MV-4-11 (cell line): ENCODE results near the gene GPC1.

ENCODE experiments used
- DNase-seq: peaks from one replicate; lab custom pipeline; 2025; lab: John Stamatoyannopoulos, UW

The GPC1 gene

DNA sequence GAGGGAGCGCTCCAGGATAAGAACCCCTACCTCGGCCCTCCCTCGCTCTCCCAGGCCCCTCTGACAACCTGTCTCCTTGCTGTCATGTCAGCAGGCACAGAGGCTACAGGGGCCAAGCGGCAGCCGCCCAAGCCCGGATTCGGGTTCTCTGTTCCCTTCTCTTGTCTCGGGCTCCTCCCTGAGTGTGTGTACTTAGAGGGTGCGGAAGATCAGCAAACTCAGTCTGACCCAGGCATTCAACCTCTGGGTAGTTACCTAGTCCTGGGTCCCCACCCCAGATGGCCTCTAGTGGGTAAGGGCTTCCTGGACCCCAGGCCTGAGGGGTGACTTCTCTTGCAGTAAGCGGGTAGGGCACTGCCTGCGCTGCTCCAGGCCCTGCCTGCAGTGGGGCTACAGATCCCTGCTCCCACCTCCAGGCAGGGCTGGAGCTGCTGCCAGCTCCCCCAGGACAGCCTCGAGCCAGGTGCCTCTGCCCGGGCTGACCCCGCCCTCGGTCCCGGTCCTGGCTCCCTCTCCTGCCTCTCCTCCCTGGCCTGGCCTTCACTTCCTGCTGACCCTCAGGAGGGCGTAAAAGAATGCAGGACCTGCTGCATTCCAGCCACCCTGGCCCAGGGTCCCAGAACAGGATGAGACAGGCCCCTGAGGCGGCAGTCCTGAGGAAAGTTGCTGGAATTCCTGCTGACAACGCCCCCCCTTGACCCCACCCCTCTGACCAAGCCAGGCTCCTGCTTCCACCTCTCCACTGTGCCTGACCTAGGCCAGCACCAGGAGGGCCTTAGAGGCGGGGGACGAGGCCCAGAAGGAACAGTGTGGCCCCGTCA, 22.0 kb downstream of the GPC1 start:
- DNase-seq = no peak

DNA sequence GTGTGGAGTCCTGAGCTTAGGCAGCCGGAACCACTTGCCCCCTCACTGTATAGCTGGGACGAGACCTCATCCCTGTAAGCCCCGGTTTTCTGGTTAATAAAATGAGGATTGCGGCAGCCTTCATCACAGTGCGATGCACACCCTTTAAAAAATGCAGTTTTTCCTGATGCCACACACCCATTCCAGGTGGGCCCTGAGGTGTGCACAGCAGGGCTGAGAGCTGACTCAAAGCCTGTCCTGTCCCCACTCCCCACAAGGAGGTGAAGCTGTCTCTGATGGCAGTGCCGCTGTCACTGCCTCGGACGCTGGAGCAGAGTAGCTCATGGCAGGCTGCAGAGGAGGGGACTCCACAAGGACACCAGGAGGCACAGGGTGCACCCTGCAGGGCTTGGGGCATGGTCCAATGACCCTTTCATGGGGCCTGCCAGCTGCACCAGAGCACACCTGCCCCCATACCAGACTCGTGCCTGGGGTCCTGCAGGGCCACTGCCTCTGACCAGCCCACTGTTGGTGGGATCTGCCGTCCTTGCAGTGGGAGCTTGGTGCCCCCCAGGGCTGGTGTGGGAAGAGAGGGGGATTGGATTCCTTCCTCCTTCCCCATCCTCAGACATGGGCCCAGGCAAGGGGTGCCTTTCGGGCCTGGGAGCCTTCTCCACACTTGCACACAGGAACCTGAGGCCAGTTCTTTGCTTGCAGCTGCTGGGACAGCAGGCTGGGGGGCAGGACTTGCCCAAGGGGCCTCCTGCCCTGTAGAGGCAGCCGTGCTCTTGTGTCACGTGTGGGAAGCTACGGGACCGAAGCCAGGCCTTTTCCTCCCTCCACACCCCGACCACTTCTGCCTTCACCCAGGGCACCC, 22.8 kb downstream of the GPC1 start:
- no peak for DNase-seq

DNA sequence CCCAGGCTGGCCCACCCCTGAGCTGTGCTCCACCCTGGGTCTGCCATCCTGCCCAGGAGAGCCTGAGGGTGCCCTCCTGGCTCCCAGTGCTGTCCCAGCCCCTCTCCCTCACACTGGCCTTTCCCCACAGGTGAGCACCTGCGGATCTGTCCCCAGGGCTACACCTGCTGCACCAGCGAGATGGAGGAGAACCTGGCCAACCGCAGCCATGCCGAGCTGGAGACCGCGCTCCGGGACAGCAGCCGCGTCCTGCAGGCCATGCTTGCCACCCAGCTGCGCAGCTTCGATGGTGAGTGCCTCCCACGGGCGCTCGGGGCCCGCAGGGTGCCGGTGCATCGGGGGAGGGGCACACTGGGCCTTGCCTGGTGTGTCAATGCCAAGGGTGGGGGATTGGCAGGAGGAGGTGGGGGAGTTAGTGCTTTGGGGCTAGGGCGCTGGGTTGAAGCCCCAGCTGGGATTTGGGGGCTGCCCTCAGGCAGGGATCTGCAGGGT, 23.5 kb downstream of the GPC1 start:
- no peak for DNase-seq

DNA sequence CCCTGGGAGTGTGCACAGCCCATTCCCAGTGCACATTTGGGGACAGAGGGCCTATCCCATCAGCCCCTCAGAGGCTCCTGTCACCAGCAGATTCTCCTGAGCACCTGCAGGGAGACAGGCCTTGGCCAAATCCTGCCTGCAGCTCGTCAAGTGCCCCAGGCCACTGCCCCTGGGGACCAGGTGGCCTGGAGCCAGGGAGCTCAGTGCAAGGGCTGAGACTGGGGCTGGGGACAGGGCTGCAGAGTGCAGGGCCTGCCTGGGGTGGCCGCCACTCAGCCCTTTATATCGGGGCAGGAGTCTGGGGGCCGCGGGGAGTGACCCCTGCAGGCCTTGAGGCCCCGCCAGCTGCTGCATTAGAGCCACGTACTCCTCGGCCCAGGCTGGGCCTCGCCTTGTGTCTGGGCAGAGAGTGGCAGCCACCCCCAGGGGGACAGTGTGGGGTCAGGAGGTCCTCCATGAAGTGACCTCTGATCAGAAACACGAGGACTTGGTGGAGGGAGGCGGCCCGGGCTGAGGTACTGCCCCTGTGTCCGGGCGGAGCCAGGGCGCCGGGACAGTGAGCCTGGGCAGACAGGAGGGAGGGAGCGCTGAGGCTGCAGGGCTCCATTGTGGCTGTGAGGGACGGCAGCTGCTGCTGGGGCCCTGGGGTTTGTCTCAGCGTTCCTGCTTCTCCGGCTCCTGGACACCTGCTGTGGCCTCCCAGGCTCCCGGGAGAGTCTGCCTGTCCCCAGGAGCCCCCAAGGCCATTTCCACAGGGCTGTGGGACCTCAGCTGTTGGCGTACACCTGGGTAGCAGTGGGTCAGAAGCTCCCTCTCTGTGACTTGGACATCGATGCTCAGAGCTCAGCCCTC, 24.2 kb downstream of the GPC1 start:
- DNase-seq = no peak

DNA sequence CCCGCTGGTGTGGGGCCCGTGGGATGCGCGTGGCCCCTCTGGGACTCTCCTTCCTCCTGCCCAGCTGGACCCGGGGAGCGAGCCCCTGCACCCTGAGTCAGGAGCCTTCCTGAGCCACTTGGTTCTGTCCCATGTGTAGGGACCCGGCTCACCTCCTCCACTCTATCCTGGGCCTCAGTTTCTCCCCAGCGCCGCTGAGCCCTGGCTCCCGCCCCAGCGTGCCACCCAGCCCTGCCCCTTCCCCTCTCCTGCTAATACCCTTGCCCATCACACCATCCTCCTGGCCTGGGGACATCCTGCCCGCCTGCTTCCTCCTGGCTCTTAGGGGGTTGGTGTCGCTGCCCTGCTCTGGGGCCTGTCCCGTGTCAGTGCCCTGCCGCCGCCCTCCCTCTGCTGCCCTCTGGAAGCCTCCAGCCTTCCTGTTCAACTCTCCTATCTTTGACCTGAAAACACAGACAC, 24.8 kb downstream of the GPC1 start:
- DNase-seq = no peak

DNA sequence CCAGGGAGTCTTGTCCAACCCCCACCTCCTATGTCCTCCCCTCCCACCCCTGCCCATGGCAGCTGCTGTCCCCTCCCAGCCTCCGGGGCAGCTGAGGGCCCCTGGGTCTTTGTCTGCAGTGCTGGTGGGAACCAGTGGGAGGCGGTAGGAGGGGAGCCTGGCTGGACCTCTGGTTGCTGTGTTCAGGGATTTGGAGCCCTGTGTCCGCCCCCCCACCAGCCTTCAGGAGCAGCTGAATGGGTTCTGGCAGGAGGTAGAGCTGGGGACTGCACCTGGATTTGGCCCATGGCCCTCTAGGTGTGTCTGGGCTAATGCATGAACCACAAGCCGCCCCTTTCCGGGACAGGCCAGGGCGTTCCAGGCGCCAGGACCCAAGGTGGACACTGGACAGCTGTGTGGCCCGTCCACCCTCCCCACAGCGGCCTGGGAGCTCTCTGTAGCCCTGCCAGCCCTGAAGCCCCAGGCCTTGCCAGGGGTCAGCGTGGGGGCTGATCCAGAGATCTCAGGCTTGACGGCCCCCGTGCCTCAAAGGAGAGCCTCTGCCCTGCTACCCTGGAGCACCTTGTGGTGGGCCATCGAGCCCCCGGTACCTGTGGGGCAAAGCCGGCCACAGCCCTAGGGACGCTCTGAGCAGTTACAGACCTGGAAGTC, 25.4 kb downstream of the GPC1 start:
- no peak for DNase-seq

DNA sequence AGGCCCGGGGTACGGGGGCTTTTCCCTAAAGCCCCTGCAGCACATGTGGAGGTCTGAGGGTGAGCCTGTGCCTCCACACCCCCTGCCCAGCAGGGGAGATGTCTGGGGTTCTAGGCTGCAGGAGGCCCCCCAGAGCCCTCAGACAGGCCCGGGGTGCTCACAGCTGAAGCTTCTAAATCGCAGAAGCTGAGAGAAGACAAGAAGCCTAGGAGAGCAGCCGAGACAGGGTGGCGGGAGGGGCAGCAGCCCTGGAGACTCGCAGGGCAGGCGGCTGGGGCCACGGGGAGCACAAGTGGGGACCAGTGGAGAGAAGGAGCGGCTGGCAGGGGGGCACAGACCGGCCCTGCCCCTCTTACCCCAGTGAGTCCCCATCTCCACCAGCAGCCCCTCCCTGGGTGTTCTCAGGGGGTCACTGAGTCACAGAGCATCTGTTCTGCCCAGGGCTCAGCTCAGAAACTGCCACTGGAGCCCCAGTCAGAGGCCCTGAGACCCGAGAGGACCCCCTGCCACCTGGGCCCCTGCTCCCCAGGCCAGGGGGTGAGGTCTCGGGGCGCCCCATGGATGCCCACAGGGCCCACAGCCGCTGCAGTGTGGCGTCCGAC, 26.1 kb downstream of the GPC1 start:
- DNase-seq = no peak

DNA sequence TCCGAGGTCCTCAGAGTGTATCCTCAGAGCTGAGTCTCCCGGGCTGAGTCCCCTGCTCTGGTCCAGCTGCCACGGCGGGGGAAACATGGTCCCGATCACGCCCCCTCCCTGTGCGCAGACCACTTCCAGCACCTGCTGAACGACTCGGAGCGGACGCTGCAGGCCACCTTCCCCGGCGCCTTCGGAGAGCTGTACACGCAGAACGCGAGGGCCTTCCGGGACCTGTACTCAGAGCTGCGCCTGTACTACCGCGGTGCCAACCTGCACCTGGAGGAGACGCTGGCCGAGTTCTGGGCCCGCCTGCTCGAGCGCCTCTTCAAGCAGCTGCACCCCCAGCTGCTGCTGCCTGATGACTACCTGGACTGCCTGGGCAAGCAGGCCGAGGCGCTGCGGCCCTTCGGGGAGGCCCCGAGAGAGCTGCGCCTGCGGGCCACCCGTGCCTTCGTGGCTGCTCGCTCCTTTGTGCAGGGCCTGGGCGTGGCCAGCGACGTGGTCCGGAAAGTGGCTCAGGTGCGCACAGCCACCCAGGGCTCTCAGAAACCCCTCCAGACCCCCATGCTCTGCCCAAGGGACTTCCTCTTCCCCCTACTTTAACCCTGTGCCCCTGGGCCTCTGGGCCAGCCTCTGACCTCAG, 26.7 kb downstream of the GPC1 start:
- DNase-seq = no peak

DNA sequence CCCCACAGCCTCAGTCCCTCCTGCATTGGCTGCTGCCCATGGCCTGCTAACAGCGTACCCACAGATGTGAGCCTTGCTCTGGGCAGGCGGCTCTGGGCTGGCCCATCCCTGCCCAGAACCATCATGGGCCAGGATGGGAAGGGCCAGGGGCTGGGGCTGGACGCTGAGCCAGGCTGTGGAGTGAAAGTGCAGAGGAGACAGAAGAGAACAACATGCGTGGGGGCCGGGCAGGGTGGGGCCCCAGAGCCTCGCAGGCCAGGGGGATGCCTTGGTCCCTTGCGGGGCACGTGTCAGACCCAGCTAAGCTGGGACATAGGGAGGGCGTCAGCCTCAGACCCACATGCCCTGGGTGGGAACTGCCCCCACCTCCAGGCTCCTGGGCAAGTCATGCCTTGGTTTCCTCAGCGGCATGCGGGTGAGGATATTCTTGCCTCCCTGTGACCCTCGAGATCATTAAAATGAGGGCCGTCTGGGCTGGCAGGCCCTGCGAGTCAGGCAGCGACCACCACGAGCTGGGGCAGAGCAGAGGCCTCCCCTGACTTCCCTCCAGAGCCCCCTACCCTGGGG, 27.3 kb downstream of the GPC1 start:
- DNase-seq = no peak

DNA sequence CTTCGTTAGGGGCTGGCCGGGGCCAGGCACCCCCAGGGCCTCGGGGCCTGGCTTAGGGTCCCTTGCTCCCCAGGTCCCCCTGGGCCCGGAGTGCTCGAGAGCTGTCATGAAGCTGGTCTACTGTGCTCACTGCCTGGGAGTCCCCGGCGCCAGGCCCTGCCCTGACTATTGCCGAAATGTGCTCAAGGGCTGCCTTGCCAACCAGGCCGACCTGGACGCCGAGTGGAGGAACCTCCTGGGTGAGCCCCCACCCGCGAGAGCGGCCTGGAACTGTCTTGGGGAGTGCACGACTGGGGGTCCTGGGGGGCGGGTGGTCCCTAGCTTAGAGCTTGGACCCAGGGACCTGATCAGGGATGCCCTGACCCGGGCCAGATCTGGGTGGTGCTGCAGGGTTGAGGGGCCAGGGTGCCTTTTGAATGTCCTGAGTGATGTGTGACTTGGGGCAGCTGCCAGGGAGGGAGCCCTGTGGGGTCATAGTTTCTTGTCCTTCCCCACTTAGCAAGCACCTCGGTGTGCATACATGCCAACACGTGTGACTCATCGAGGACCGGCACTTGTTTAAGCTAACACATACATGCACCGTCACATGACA, 27.9 kb downstream of the GPC1 start:
- DNase-seq = no peak

DNA sequence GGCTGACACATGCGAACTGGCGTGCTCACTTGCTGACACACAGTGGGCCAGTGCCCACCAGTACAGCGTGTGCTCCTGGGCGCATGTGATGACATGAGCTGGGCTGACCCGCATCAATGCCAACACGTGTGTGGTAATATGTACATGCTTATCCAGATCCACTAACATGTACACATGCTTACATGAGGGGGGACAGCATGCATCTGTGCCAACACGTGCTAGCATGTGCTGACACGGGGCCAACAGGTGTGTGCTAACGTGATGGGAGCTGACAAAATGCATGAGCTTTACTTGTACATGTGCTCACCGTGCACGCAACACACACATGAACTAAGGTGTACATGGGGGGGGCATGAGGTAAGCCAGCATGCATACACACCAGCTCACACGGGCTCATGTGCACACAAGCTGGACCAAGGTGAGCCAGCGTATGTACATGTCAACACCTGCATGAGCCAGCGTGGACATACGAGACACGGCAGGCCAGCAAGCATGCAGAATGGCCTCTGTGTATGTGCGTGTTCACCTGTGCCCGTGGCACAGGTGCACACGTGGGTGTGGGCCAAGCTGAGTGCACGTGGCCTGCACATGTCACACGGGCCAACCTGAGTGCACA, 28.5 kb downstream of the GPC1 start:
- DNase-seq = no peak

DNA sequence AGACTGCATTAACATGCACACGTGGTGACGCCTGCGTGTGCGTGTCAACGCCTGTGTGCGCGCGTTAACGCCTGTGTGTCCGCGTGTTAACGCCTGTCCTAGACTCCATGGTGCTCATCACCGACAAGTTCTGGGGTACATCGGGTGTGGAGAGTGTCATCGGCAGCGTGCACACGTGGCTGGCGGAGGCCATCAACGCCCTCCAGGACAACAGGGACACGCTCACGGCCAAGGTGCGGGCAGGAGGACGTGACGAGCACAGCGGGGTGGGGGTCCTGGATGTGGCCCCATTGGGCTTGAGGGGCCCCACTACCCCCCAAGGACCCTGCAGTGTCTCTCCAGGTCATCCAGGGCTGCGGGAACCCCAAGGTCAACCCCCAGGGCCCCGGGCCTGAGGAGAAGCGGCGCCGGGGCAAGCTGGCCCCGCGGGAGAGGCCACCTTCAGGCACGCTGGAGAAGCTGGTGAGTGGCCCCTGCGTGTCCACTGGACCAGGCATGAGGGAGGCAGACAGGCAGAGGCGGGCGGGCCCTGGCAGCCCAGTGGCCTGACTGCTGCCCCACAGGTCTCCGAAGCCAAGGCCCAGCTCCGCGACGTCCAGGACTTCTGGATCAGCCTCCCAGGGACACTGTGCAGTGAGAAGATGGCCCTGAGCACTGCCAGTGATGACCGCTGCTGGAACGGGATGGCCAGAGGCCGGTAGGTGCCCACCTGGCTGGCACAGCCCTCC, 29.2 kb downstream of the GPC1 start:
- DNase-seq = no peak

DNA sequence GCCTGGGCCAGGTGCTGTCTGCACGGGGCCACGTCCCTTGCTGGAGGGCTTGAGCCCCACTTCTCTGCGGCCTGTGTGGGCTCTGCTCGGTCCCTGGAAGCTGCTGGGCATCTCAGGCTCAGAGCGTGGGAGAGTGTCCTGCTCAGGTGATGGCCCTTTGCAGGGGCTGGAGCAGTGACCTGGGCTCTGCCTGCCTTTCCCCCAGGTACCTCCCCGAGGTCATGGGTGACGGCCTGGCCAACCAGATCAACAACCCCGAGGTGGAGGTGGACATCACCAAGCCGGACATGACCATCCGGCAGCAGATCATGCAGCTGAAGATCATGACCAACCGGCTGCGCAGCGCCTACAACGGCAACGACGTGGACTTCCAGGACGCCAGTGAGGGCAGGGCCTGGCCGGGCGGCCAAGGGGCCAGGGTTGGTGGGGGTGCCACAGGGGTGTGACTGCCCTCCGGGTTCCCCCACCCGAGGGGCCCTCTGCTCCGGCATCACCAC, 29.9 kb downstream of the GPC1 start:
- DNase-seq = no peak

DNA sequence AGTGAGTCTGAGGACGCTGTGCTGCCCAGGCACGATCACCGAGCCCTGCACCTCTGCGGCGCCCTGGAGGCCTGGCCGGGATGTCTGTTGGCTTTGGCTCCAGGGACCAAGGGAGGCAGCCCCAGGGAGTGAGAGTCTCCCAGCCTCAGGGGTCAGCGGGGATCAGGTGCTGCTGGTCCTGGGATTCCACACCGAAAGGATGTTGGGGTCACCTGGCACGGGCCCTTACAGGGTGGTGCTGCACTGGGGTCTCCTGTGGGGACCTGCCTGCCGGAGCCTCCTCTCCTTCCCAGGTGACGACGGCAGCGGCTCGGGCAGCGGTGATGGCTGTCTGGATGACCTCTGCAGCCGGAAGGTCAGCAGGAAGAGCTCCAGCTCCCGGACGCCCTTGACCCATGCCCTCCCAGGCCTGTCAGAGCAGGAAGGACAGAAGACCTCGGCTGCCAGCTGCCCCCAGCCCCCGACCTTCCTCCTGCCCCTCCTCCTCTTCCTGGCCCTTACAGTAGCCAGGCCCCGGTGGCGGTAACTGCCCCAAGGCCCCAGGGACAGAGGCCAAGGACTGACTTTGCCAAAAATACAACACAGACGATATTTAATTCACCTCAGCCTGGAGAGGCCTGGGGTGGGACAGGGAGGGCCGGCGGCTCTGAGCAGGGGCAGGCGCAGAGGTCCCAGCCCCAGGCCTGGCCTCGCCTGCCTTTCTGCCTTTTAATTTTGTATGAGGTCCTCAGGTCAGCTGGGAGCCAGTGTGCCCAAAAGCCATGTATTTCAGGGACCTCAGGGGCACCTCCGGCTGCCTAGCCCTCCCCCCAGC, 30.5 kb downstream of the GPC1 start:
- DNase-seq = no peak

DNA sequence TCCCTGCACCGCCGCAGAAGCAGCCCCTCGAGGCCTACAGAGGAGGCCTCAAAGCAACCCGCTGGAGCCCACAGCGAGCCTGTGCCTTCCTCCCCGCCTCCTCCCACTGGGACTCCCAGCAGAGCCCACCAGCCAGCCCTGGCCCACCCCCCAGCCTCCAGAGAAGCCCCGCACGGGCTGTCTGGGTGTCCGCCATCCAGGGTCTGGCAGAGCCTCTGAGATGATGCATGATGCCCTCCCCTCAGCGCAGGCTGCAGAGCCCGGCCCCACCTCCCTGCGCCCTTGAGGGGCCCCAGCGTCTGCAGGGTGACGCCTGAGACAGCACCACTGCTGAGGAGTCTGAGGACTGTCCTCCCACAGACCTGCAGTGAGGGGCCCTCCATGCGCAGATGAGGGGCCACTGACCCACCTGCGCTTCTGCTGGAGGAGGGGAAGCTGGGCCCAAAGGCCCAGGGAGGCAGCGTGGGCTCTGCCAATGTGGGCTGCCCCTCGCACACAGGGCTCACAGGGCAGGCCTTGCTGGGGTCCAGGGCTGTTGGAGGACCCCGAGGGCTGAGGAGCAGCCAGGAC, 31.2 kb downstream of the GPC1 start:
- DNase-seq = no peak

DNA sequence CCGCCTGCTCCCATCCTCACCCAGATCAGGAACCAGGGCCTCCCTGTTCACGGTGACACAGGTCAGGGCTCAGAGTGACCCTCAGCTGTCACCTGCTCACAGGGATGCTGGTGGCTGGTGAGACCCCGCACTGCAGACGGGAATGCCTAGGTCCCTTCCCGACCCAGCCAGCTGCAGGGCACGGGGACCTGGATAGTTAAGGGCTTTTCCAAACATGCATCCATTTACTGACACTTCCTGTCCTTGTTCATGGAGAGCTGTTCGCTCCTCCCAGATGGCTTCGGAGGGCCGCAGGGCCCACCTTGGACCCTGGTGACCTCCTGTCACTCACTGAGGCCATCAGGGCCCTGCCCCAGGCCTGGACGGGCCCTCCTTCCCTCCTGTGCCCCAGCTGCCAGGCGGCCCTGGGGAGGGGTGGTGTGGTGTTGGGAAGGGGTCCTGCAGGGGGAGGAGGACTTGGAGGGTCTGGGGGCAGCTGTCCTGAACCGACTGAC, 31.7 kb downstream of the GPC1 start:
- DNase-seq = no peak

DNA sequence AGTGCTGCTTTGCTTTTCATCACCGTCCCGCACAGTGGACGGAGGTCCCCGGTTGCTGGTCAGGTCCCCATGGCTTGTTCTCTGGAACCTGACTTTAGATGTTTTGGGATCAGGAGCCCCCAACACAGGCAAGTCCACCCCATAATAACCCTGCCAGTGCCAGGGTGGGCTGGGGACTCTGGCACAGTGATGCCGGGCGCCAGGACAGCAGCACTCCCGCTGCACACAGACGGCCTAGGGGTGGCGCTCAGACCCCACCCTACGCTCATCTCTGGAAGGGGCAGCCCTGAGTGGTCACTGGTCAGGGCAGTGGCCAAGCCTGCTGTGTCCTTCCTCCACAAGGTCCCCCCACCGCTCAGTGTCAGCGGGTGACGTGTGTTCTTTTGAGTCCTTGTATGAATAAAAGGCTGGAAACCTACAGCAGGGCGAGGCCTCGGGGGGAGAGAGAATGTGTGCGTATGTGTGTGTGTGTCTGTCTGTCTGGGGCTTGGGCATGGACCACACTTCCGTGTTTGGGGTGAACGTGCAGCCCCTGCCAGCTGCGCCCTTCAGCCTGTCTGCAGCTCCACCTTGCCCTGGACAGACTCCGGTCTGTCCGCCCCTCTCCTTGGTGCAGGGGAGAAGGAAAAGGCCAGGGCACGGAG, 32.3 kb downstream of the GPC1 start:
- DNase-seq = no peak
